GM12891 (cell line): ENCODE measurements around the gene MIER2.

Experiments
- PAX5 ChIP-seq: IDR thresholded peaks from 2 replicates; pipeline ENCODE4 v1.6.1; 2011; ENCODE audit warnings: low read length, moderate library complexity, mild to moderate bottlenecking; ENCODE audit not compliant: insufficient read depth, severe bottlenecking
- POLR2A ChIP-seq: IDR thresholded peaks from 2 replicates; pipeline ENCODE4 v1.6.1; 2011; ENCODE audit warnings: low read depth, low read length, control low read depth
- POLR2AphosphoS5 ChIP-seq: IDR thresholded peaks from 2 replicates; pipeline ENCODE4 v1.6.1; 2011; ENCODE audit warnings: low read depth, low read length, control low read depth
- POU2F2 ChIP-seq: IDR thresholded peaks from 2 replicates; pipeline ENCODE4 v1.6.1; 2011; ENCODE audit warnings: low read depth, mild to moderate bottlenecking, control low read depth, low read length, moderate library complexity
- SPI1 ChIP-seq: IDR thresholded peaks from 2 replicates; pipeline ENCODE4 v1.6.1; 2011; ENCODE audit warnings: low read depth, low read length, control low read depth
- TAF1 ChIP-seq: IDR thresholded peaks from 2 replicates; pipeline ENCODE4 v1.6.1; 2011; ENCODE audit warnings: low read depth, low read length, control low read depth

GRCh38 chr19:324716-325115 lies 19.9 kb downstream of the MIER2 start:
- TF ChIP-seq POLR2A, result no peak
- TF ChIP-seq POLR2AphosphoS5, result no peak
- TF ChIP-seq TAF1, result no peak
- TF ChIP-seq PAX5, result no peak
- TF ChIP-seq SPI1, result no peak
- no peak for TF ChIP-seq POU2F2
